ENCODE measurements around the gene STUM.
A peak's percentile ranks its signal among the peaks of the same experiment; 100 is the strongest.
"Not testable (repeated sequence)": the region's sequence is repeated elsewhere in the genome, so short reads cannot be mapped to it uniquely, and the experiment has no call there.

STUM gene

DNA sequence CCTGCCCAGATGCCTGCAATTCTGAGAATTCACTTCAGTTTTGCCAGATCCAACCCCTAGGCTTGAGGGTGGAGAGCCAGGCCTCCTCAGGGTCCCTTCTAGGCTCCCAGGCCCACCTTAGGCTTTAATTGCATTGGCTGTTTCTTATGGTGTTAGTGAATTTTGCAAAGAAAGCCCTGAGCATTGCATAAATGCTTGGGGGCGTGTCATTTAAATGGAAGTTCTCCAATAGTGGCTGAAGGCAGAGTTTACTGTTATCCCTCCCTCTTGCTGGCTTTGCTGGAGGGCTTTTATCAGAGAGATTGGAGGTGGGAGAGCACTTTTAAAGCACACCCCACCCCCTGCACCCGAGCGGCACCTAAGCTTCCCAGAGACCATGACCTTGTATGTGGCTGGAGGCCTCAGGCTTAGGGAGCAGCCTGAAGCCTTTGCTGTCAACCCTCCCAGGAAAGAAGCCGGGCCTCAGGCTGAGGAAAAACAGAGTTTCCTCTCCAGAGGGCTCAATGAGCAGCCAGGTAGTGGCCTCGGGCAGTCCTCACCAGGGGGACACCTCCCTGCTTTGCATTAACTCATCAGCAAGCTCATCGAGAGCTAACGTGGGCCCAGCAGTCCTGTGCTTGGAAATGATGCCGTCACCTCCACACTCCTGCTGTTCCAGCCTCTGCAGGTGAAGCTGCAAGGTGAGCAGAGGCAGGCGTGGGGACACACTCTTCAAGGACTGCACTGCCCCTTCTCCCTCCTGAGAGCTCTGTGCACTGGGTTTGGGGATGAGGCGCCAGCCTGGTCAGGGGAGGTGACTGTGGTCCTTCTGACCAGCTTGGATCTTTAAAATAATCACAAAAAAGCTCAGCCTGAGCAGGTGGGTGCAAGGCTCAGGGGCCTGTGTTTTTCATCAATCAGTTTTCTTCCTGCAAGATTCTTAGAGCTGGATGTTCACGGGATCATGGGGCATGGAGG, 58.0 kb downstream of the STUM start:
- DNase-seq: no peak

DNA sequence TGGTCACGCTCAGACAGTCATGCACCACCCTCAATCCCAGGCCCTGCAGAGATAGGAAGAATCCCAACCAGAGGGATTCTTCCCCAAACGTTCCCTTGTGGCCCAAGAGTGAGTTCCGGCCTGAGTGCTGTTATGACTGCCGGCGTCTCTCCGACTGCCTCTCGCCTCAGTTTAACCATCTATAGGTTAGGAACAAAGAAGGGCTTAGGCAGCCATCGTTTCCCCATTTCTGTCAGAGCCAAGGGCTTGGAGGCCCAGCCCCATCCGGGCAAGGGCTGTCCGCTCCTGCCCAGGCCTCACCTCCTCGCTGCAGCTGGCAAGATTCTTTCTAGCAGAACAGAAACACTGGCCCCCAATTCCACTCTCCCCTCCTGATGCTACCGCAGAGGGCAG, 58.7 kb downstream of the STUM start:
- DNase-seq: no peak

DNA sequence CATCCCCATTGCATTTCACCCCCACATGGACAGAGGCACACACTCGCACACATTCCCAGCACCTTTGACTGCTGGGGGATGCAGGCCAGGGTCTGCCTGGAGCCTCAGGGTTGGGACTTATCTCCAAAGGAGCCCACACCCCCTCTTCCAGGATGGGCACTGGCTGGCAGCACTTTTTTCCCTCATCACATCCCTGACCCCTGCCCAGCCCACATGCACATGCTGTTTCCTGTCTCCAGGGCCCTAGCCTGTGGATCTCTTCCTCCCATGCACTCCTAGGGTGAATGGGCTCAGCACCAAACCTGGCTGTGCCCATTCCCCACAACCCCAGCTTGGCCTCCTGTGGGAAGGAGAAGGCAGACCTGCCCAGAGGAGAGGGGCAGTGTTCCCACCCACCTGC, 59.3 kb downstream of the STUM start:
- no peak for DNase-seq

DNA sequence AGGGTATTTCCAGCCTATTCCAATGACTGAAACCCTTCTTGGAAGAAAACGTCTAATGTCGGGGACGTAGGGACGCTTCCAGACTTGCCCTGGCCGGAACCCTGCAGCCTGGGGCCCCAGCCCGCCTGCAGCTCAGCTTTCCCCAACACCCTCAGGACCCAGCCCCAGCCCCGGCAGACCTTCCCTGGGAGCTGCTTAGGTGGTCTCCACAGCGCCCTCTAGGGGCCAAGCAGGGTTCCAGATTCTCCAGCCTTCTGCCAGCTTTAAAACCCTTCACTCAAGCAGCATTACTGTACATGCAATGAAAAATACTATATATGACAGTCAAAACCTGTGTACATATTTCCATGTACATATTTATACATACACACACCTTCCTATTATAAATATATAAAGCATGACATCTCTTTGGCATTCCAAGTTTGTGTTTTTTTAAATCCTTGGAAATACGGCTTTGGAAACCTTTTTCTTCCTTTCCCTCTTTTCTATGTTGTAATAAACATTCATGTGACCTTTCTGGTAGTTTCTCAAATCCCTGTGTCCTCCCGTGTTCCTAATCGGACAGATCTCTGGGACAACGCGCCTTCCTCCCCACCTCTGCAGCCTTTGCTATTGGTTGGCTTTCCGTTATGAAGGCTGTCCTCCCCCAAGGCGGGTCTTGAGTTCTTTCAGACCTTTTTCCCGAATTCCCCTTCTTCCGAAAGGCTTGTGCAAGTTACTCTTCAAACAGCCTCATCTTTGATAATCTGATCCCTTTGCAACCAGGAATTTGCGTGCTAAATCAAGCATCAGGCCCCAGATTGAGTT, 60.3 kb downstream of the STUM start:
- DNase-seq: peak; percentile 66

DNA sequence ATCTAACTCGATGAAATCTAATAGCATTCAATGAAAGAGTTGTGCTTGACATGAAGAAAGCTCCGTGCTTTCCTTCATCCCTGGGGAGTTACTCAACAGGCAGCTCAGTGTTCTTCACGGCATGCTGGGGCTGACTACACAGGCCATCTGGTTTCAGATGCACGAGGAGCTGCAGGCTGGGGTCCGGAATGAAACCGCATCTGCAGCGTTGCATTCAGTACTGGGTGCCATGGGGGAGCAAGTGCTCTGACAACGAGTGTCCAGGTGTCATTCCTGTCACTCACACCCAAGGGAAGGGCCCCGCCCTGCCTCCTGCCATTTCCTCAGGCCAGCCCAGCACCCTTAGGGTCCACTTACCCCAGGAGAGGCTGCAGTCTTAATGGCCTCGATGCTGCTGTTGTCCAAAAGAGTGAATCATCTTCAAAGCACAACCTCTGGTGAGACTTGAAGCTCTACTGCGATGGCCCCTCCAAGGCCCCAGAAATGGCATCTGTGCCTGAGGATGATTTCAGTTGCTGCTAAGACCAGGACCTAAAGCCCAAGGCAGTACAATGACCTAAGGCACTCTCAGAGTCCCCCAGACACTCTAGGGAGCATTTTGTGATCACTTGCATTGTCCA, 61.4 kb downstream of the STUM start:
- DNase-seq: no peak

DNA sequence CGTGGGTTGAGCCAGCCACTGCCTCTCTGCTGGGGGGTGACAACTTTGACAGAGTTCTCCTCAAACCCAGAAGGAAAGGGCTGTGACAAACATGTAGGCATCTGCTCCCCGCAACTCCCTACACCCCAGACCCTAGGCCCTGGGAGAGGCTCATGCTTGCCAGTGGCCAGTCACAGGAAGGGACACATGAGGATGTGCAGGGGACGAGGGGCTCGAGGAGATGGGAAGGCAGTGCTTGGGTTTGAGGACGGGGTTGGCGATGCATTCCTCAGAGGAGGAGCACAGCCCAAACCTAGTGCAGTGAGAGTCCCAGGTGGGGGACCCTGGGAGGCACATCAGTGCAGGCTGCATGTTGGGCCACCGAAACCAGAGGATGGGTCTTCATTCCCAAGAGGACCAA, 62.1 kb downstream of the STUM start:
- no peak for DNase-seq

DNA sequence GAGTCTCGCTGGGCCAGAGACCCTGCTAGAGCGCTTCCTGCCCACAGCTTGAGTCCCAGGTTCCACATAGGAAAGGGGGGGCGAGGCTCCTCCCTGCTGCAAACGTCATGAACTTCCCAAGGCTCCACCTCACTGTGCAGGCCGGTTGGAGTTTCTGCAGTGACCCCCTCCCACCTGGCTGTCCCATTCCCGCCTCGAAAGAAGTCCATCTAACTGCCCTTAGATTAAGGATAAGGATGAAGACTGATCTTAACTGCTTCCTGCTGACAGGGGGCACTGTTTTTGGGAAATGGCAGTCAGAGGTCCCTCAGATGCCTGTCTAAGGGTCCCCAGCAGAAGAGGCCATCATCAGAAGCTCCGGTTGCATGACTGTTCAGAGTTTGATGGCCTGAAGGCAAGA, 62.7 kb downstream of the STUM start:
- DNase-seq: no peak

DNA sequence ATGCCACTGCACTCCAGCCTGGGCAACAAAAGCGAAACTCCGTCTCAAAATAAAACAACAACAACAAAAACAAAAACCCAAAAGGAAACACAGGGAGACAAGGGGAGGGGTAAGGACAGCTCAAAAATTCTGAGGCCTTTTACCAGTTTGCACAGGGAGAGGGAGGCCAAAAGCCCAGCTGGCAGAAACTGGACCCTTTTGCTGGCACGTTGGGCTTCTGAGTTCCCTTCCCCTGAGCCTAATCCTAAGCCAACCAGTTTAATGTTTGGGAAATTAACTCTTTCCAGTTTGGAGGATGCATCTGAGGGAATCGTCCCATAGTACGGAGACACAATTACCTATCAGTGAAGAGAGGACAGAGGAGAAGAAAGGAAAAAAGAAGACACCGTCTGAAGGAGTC, 63.4 kb downstream of the STUM start:
- DNase-seq: not testable (repeated sequence)

DNA sequence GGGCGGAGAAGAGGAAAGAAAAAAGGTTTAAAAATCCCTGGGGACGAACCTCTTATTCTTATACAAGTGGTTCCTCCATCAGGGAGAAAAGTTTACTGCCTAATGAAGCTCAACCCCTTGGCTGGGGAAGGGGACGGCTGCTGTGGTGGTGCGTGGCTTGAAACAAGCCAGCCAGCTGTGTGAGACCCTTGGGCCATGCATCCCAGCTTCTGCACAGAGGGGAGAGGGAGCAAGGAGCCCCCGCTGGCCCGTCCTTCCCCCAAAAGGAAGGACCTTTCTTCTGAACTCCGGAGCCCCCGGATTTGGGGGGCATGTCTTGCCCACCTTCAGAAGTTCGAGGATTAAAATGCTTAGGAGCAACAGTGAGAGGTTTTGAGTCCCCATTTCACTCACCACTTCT, 67.3 kb downstream of the STUM start:
- DNase-seq: no peak

DNA sequence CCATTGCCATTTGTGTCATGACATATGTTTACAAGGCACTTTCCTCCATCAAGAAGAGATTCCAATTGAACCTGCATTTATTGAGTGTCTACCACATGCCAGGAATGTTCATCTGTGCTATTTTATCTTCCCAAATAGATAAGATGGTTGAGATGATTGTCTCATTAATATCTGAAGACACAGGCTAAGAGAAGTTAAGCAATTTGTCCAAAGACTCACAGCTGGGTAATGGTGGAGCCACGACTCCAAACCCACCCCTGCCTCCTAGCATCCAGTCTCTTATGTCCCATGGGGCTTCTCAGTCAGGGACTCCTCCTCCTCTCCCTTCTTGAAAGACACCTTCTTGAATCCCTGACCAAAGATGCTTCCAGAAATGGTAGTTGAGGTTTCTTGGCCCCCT, 68.1 kb downstream of the STUM start:
- no peak for DNase-seq

DNA sequence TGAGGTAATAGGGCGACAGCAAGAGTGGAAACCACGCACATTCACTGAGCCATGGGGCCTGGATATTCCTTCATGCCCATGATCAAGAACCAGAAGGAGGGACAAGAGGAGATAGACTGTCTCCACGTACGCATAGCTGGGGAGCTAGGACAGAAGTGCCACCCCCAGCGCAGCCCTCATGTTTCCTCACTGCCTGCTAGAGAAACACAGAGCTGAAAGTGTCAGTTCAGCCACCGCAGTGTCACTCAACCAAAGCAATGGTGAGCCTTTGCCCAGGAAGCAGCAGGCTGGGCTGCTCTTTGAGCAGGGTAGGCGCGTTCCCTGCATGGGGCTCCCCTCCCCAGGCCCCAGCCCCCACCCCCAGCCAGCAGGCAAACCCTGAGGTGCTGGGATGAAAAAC, 68.5 kb downstream of the STUM start:
- DNase-seq: no peak

DNA sequence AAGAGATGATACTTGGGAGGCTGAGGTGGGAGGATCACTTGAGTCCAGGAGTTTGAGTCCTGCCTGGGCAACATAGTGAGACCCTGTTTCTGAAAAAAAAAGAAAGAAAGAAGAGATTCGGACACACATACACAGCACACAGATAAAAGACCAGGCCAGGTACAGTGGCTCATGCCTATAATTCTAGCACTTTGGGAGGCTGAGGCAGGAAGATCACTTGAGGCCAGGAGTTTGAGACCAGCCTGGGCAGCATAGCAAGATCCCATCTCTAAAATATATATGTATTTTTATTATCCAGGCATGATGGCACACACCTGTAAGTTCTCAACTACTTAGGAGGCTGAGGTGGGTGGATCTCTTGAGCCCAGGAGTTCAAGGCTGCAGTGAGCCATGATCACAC, 69.2 kb downstream of the STUM start:
- not testable (repeated sequence) for DNase-seq

DNA sequence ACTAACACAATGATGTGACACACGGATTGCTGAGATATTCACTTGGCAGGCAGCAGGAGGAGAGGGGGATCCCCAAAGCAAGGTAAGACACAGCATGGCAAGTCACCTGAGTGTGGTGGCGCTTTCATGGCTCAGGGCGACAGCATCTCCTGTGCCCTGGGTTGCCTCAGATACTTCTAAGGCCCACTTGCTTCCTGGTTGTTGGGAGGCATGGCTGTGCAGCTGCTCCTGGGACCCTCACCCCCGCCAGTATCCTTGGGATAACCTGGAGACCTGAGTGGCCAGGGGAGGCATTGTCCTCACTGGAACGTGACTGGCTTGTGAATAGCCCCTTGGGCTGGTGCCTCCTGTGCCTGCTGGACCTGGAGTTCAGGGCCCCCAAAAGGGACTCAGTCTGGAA, 69.8 kb downstream of the STUM start:
- no peak for DNase-seq

DNA sequence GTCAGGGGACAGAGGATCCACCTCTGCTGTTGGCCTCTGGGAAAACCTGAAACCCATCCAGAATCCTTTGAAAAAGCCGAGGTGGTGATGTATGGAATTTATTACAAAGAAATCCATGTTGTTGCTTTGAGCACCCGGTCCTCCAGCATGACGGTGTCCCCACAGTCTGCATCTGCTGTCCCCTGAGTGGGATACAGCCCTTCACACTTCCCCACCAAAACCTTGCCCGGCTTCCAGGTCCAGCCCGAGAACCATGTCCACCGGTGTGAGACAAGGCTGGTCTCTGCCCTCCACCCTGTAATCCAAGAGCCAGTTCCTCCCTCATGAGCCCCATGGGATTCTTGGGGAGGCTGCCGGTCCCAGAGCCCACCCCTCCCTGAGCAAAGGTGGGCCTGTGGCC, 70.5 kb downstream of the STUM start:
- no peak for DNase-seq

DNA sequence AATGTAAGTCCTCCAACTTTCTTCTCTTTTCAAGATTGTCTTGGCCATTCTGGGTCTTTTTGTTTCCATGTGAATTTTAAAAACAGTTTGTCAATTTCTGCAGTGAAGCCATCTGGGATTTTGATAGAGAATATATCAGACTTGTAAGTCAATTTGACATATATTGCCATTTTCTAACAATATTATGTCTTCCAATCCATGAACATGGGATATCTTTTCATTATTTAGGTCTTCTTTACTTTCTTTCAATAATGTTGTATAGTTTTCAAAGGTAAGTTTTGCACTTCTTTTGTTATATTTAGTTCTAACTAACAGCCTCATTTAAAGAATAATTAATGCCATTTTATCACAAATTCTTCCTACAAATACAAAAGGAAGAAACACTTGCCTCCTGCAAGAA, 73.4 kb downstream of the STUM start:
- no peak for DNase-seq

DNA sequence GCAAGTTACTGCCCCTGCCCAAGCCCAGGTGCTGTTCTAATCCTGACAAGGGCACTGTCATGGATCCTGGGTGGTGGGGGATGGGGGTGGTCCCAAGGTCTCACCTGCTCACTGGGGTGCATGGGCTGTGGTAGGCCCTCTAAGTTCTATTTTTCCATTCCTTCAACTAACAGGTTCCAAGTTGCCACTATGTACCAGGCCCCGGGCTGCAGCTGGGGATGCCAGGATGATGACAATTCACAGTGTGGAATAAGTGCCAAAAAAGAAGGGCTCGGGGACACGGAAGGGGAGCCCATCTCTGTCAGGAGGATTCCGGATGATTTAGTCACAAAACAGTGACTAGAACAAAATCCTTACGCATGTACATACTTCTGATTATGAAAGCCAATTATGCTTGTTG, 76.0 kb downstream of the STUM start:
- DNase-seq: no peak

DNA sequence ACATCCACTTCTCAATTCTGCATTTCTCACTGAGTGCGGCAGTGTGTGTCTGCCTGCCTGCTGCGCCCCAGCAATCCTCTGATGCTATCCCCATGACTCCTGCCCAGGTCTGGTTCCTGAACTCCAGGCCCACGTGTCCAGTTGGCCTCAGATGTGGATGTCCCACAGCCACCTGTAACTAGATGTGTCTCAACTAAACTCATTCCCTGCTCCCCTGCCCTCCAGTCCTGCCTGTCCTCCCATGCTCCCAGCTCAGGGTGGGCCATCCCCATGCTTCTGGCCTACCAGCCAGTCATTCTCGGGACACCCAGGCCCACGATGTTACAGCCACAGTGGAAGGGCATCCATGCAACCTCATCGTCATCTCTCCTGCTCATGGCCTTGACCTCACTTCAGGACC, 76.8 kb downstream of the STUM start:
- DNase-seq: no peak

DNA sequence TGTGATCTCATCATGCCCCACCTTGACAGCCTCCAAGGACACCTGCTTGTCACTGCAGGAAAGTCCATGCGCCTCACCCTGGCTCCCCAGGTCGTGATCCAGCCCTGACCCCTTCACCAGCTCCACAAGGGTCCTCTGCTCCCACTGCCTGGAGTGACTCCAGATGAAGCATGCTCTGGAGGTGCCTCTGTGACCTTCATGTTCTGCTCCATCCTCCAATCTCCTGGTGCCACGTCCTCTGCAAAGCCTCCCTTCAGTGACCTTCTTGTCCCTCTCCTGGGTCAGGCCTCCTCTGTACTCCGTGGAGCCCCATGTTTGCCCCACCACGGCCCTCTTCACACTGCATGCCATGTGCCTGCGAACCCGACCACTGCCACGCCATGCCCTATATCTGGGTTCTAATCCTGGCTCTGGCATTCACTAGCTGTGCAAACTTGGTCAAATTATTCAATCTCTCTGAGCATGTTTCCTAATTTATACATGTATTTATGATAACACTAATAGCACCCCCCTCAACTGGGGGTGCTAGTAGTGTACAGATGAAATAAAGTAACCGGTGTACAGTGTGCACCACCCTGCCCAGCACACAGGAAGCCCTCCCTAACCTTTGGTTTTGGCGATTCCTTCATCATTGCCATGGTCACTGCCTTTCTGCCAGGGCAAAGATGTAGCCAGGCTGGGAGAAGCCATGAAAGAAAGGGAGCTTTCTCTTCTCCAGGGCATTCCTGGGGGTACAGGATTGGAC, 77.4 kb downstream of the STUM start:
- DNase-seq: no peak

DNA sequence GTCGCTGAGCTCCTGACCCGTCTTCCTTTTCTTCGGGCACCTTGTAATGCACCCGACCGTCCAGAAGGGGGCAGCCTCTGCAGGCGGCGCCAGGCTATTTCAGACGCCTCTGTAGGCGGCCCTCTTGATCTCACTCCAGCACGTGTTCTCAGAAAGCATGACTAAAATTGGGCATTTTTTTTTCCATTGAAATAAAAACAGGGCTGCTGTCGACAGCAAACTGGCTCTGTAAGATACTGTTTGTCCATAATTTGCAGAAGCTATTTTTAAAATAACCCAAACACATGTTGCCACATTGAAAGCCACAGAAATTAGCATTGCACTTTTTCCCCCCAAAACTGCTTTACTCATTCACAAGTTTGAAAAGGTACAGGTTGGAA, 78.0 kb downstream of the STUM start:
- peak; percentile 79 for DNase-seq

DNA sequence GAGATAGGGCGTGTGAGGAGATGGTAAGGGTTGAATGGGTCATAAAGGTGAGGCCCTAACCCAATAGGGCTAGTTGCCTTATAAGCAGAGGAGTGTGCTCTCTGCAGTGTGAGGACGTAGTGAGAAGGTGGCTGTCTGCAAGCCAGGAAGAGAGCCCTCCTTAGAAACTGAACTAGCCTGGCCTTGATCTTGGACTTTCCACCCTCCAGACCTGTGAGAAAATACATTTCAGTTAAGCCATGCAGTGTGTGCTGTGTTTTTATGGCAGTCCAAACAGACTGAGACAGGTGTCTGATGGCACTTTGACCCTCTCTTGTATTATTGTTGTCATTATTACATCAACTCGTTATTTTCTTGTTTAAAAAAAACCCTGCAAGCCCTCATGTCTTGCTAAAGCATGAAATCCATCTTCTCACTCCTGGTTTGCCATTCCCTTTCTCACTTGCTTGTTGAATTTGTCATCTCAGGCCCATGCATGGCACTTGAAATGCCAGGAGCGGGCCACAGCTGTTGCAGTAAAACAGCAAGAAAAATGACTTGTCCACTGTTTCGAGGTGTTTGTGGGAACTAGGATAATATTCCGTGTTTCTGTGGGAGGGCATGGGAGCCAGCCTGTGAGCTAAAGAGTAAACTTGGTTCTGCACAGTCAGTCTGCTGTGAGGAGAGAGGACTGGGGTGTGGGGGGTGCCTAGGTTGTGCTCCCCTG, 78.6 kb downstream of the STUM start:
- DNase-seq: no peak

DNA sequence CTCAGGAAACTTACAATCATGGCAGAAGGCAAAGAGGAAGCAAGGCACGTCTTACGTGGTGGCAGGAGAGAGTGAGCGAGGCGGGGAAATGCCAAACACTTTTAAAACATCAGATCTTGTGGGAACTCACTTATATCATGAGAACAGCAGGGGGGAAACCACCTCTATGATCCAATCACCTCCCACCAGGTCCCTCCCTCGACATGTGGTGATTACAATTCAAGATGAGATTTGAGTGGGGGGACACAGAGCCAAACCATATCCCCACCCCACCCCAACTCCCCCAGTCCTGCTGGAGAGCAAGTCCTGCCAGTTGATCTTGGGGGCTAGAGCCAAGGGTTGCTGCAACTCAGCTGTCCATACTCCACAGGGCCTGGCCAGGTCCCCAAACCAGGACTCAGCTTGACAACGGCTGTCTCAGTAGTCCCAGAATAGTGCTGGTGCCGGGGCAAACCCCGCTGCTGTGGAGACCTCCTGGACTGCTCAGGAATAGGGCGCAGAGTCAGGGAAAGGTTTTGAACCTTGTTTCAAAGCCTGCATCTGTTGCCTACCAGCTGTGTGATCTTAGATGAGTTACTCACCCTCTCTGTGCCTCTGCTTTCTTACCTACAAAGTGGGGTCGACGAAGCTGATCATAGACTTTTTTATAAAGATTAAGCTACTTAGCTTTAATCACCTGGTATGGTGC, 79.5 kb downstream of the STUM start:
- no peak for DNase-seq

All from CD4-positive, alpha-beta T cell treated with Interleukin-21 for 1 hour (primary cell).